NCI-H510A (cell line): ENCODE data around the gene CCR6.
A peak's percentile ranks its signal among the peaks of the same experiment; 100 is the strongest.

Experiments used
- DNase-seq: peaks from one replicate; lab custom pipeline; 2025; lab: John Stamatoyannopoulos, UW

Gene CCR6

GRCh38 chr6:167120583-167120903 is 2.4 kb upstream of the CCR6 start:
- DNase-seq: no peak

- no peak for DNase-seq
Measured at GRCh38 chr6:167121335-167121841, 1.5 kb upstream of the CCR6 start.

GRCh38 chr6:167122041-167122826 is 662 bp upstream of the CCR6 start:
- DNase-seq: no peak

GRCh38 chr6:167124753-167125152 is 1.9 kb downstream of the CCR6 start:
- no peak for DNase-seq

- DNase-seq: no peak
Measured at GRCh38 chr6:167125410-167125809, 2.5 kb downstream of the CCR6 start.

GRCh38 chr6:167125855-167126349 is 3.0 kb downstream of the CCR6 start:
- DNase-seq: no peak

GRCh38 chr6:167127785-167128531 is 5.1 kb downstream of the CCR6 start:
- no peak for DNase-seq

- DNase-seq: no peak
Measured at GRCh38 chr6:167129159-167129558, 6.3 kb downstream of the CCR6 start.

GRCh38 chr6:167129562-167129961 is 6.7 kb downstream of the CCR6 start:
- no peak for DNase-seq

- DNase-seq: no peak
Measured at GRCh38 chr6:167130008-167130677, 7.2 kb downstream of the CCR6 start.

GRCh38 chr6:167130712-167131684 is 8.1 kb downstream of the CCR6 start:
- DNase-seq: peak; percentile 34

GRCh38 chr6:167134448-167135328 is 11.8 kb downstream of the CCR6 start:
- no peak for DNase-seq

GRCh38 chr6:167136376-167136775 is 13.5 kb downstream of the CCR6 start:
- DNase-seq: no peak

- DNase-seq: no peak
Measured at GRCh38 chr6:167137081-167137480, 14.2 kb downstream of the CCR6 start.

GRCh38 chr6:167137881-167138280 is 15.0 kb downstream of the CCR6 start:
- DNase-seq: no peak

- no peak for DNase-seq
Measured at GRCh38 chr6:167139761-167140160, 16.9 kb downstream of the CCR6 start.

- no peak for DNase-seq
Measured at GRCh38 chr6:167140589-167141474, 17.9 kb downstream of the CCR6 start.

- no peak for DNase-seq
Measured at GRCh38 chr6:167141667-167142432, 19.0 kb downstream of the CCR6 start.

GRCh38 chr6:167142433-167142761 is 19.5 kb downstream of the CCR6 start:
- no peak for DNase-seq
